HepG2 (cell line): ENCODE results near the gene DBN1. TPM values are rescaled to one million over a fixed set of nuclear protein-coding genes. Genes with fewer than 3 reads are reported as not detected.

Experiments used
- ATAC-seq: fragments of 200-7000 bp; cut with Tn5 transposase; 3 replicates; pipeline ENCODE4 v1.9.1; 2020; ENCODE audit warnings: mild to moderate bottlenecking, moderate library complexity
- BruUV-seq: library from RNA; stranded (reverse); fragments of 400-500 nt; replicated peaks from 2 replicates; lab custom pipeline; 2021; lab: Mats Ljungman, UMichigan
- CTCF ChIA-PET: fragments of 300-600 bp; formaldehyde crosslinking; extraction: SDS; loops from one replicate; lab custom pipeline; 2021; ENCODE audit warnings: low total read pairs, inconsistent platforms, low intra/inter-chr PET ratio; lab: Yijun Ruan, JAX
- POLR2A ChIA-PET: fragments of 350-600 bp; sonication (Branson Sonifier 250); formaldehyde crosslinking; loops from one replicate; lab custom pipeline; 2020; ENCODE audit warnings: antibody characterized with exemption, inconsistent platforms; lab: Yijun Ruan, JAX
- DNase-seq: peaks from one replicate; pipeline ENCODE4 v3.0.0-alpha.2; 2015; ENCODE audit warnings: low spot score
- FAIRE-seq: peaks from 3 replicates; lab custom pipeline; 2011; peaks lifted over from hg19 to GRCh38; lab: Jason Lieb, UNC
- H2AFZ ChIP-seq: one replicate; pipeline ENCODE4 v1.6.1; 2011; ENCODE audit warnings: low read length, inconsistent platforms
- H3K27ac ChIP-seq: fragments of 300-600 bp; 3 replicates; pipeline ENCODE4 v1.8.0; 2011; ENCODE audit warnings: mixed run types, mild to moderate bottlenecking, mixed read lengths, low read length, inconsistent platforms; ENCODE audit not compliant: insufficient read depth; ENCODE audit errors: extremely low read length
- H3K27me3 ChIP-seq, 2 experiments: fragments of 200-600 bp in 1 of 2; 2 replicates in 1 of 2; 3 replicates in 1 of 2; pipeline versions ENCODE4 v1.6.0 to v1.8.0; 2011; ENCODE audit warnings: low read length in 2 of 2, mild to moderate bottlenecking in 2 of 2, moderate library complexity in 2 of 2, inconsistent platforms in 1 of 2; ENCODE audit not compliant: insufficient read depth in 2 of 2, control insufficient read depth in 1 of 2
- H3K36me3 ChIP-seq, 2 experiments: fragments of 200-600 bp in 1 of 2; replicated peaks in 1 of 2; 2 replicates in 1 of 2; 3 replicates in 1 of 2; pipeline versions ENCODE4 v1.5.1 to v1.8.0; 2011; ENCODE audit warnings: low read length in 2 of 2, inconsistent platforms in 1 of 2; ENCODE audit not compliant: insufficient read depth in 2 of 2, control insufficient read depth in 1 of 2
- H3K4me1 ChIP-seq: 2 replicates; pipeline ENCODE4 v1.5.1; 2012; ENCODE audit warnings: low read length, inconsistent platforms; ENCODE audit not compliant: insufficient read depth
- H3K4me2 ChIP-seq: 2 replicates; pipeline ENCODE4 v1.6.0; 2011; ENCODE audit warnings: low read depth, low read length, inconsistent platforms
- H3K4me3 ChIP-seq, 3 experiments: fragments of 200-600 bp in 1 of 3; sonication (generic), shearing (Covaris generic) in 1 of 3; replicated peaks in 1 of 3; 2 replicates each; pipeline ENCODE4 v1.5.1; 2011 to 2016; ENCODE audit warnings: low read length in 3 of 3, inconsistent platforms in 2 of 3, low read depth in 2 of 3, mild to moderate bottlenecking in 2 of 3, control low read depth in 1 of 3, mixed read lengths in 1 of 3; ENCODE audit not compliant: insufficient read depth in 1 of 3
- H3K79me2 ChIP-seq: one replicate; pipeline ENCODE4 v1.6.1; 2011; ENCODE audit warnings: low read length, inconsistent platforms; ENCODE audit not compliant: insufficient read depth
- H3K9ac ChIP-seq: 2 replicates; pipeline ENCODE4 v1.6.0; 2011; ENCODE audit warnings: mild to moderate bottlenecking, low read depth, low read length, inconsistent platforms; ENCODE audit not compliant: insufficient read depth
- H3K9me3 ChIP-seq: 2 replicates; pipeline ENCODE4 v1.5.1; 2012; ENCODE audit warnings: mild to moderate bottlenecking, low read length
- H4K20me1 ChIP-seq: 2 replicates; pipeline ENCODE4 v1.6.0; 2011; ENCODE audit warnings: inconsistent platforms, mild to moderate bottlenecking, low read length, moderate library complexity; ENCODE audit not compliant: insufficient read depth
- CTCF ChIP-seq: sonication (generic); formaldehyde crosslinking; IDR thresholded peaks from 2 replicates; pipeline ENCODE4 v1.5.0; 2020; ENCODE audit warnings: mild to moderate bottlenecking, missing genetic modification reagents, moderate library complexity
- ELF3 ChIP-seq: IDR thresholded peaks from 2 replicates; pipeline ENCODE4 v1.6.1; 2016; ENCODE audit warnings: missing genetic modification reagents, missing compliant biosample characterization
- FOXK1 ChIP-seq: sonication (generic); formaldehyde crosslinking; IDR thresholded peaks from 2 replicates; pipeline ENCODE4 v1.4.0; 2020; ENCODE audit warnings: low read depth, missing genetic modification reagents, borderline replicate concordance
- HDAC1 ChIP-seq: sonication (generic); formaldehyde crosslinking; IDR thresholded peaks from 2 replicates; pipeline ENCODE4 v1.5.1; 2020; ENCODE audit warnings: mild to moderate bottlenecking, missing genetic modification reagents
- IKZF1 ChIP-seq: fragments of 450-650 bp; IDR thresholded peaks from 2 replicates; pipeline ENCODE4 v1.7.1; 2016
- MED13 ChIP-seq: sonication (generic); formaldehyde crosslinking; IDR thresholded peaks from 2 replicates; pipeline ENCODE4 v1.5.0; 2020; ENCODE audit warnings: missing genetic modification reagents
- NFATC3 ChIP-seq: sonication (generic); formaldehyde crosslinking; IDR thresholded peaks from 2 replicates; pipeline ENCODE4 v1.5.1; 2020; ENCODE audit warnings: mild to moderate bottlenecking, missing genetic modification reagents
- NFKB2 ChIP-seq: sonication (generic); formaldehyde crosslinking; IDR thresholded peaks from 2 replicates; pipeline ENCODE4 v1.4.0; 2020; ENCODE audit warnings: missing genetic modification reagents, borderline replicate concordance
- PLSCR1 ChIP-seq: sonication (generic); formaldehyde crosslinking; IDR thresholded peaks from 2 replicates; pipeline ENCODE4 v1.5.0; 2020; ENCODE audit warnings: missing genetic modification reagents, mild to moderate bottlenecking, borderline replicate concordance
- RFXANK ChIP-seq: IDR thresholded peaks from 2 replicates; pipeline ENCODE4 v1.6.1; 2016
- SAFB2 ChIP-seq: sonication (generic); formaldehyde crosslinking; IDR thresholded peaks from 2 replicates; pipeline ENCODE4 v1.5.1; 2020; ENCODE audit warnings: missing genetic modification reagents, low read depth, mild to moderate bottlenecking, borderline replicate concordance
- SRY ChIP-seq: sonication (generic); formaldehyde crosslinking; IDR thresholded peaks from 2 replicates; pipeline ENCODE4 v1.8.0; 2022; ENCODE audit warnings: mild to moderate bottlenecking, missing genetic modification reagents
- TBX2 ChIP-seq: sonication (generic); formaldehyde crosslinking; IDR thresholded peaks from 2 replicates; pipeline ENCODE4 v1.5.0; 2020; ENCODE audit warnings: missing genetic modification reagents, mild to moderate bottlenecking, borderline replicate concordance
- TEF ChIP-seq: sonication (generic); formaldehyde crosslinking; IDR thresholded peaks from 2 replicates; pipeline ENCODE4 v1.5.0; 2020; ENCODE audit warnings: missing genetic modification reagents
- U2AF2 ChIP-seq: fragments of 200-400 bp; formaldehyde crosslinking; IDR thresholded peaks from 2 replicates; pipeline ENCODE4 v1.6.1; 2017; ENCODE audit warnings: low read depth, mild to moderate bottlenecking, low read length
- ZKSCAN1 ChIP-seq: fragments of 150-350 bp; IDR thresholded peaks from 2 replicates; pipeline ENCODE4 v1.6.1; 2014; ENCODE audit warnings: low read length
- ZMAT5 ChIP-seq: sonication (generic); formaldehyde crosslinking; IDR thresholded peaks from 2 replicates; pipeline ENCODE4 v1.5.0; 2020; ENCODE audit warnings: mild to moderate bottlenecking, low read depth, missing genetic modification reagents, borderline replicate concordance
- ZNF362 ChIP-seq: sonication (generic); formaldehyde crosslinking; IDR thresholded peaks from 2 replicates; pipeline ENCODE4 v1.4.0; 2020; ENCODE audit warnings: missing genetic modification reagents, mild to moderate bottlenecking, borderline replicate concordance
- ZNF615 ChIP-seq: sonication (generic); formaldehyde crosslinking; IDR thresholded peaks from 2 replicates; pipeline ENCODE4 v1.5.0; 2020; ENCODE audit warnings: mild to moderate bottlenecking, missing genetic modification reagents, borderline replicate concordance
- ZNF768 ChIP-seq: sonication (generic); formaldehyde crosslinking; IDR thresholded peaks from 2 replicates; pipeline ENCODE4 v1.4.0; 2020; ENCODE audit warnings: missing genetic modification reagents
- WGBS: methylation state at CpG from one replicate; pipeline ENCODE4 v1.1.6; 2017; ENCODE audit warnings: low lambda C conversion rate; 5-methylcytosine and 5-hydroxymethylcytosine counted together
- in situ Hi-C: cut with HindIII; loops from 2 replicates; pipeline ENCODE4 v1.10.0; 2017; ENCODE audit warnings: low pct_unique_long_range_greater_than_20kb; ENCODE audit not compliant: extremely low pct_ligation_motif_present
- intact Hi-C: fragments of 100-400 bp; cut with micrococcal nuclease; formaldehyde crosslinking; loops from one replicate; pipeline ENCODE4 v1.10.0; 2022; ENCODE audit not compliant: unreplicated experiment
- polyA plus RNA-seq, 8 experiments: library from polyadenylated mRNA; depleted of rRNA in 3 of 8; stranded (reverse) in 7 of 8; unstranded in 1 of 8; fragments of >200 nt; fragmentation: Illumina TruSeq in 4 of 8; extraction: Trizol in 4 of 8; gene quantifications; 2 replicates each; pipeline versions ENCODE4 v1.2.1 to v1.2.3, GENCODE V29; 2011 to 2016; ENCODE audit warnings: low read depth in 4 of 8, missing spikeins in 1 of 8, mixed read lengths in 1 of 8; ENCODE audit not compliant: insufficient read depth in 1 of 8
- total RNA-seq, 5 experiments: library from RNA; depleted of rRNA; stranded (reverse); fragments of >200 nt; fragmentation: Illumina TruSeq; extraction: Trizol; gene quantifications; 2 replicates each; pipeline ENCODE4 v1.2.3, GENCODE V29; 2016; ENCODE audit warnings: low read depth in 1 of 5

The DBN1 gene
- total and polyA plus RNA-seq, 2 of the 13 experiments (the other 11 are each of a cell fraction or from before 2014, with no cell fraction given): 27.0 to 37.3 TPM

- ChIA-PET POLR2A (interaction anchor here (0.6 to 4.4 kb wide), 21 partner anchors 9 to 340 kb away, joined by 3 to 29 read pairs (median 7); partner anchors contain the start of genes F12, GRK6 and PDLIM7), CTCF (interaction anchor here (1.0 to 4.8 kb wide), 9 partner anchors 28 to 343 kb away, joined by 3 to 54 read pairs (median 5); partner anchors contain the start of gene GRK6)
- H3K36me3 ChIP-seq: peaks cover 0 to 4% of the 10 kb centered on the region in 2 experiments; a peak in 2 of 5 replicates
- peak overlapping the region; percentile 81 to 89 (median 87) for H3K4me3 ChIP-seq
- peak overlapping the region; percentile 98 for H3K4me2 ChIP-seq
- DNase-seq (peak; percentile 79), FAIRE-seq (peak; percentile 8), ATAC-seq (peak; percentile 54)
- peaks cover 12% of the 10 kb centered on the region; the same call in 1 of the 2 replicates for H4K20me1 ChIP-seq
- peak overlapping the region; percentile 84 for H3K27ac ChIP-seq
- peak overlapping the region; percentile 82 for H3K9ac ChIP-seq
- peaks cover 35% of the 10 kb centered on the region for H3K4me1 ChIP-seq
- H2AFZ ChIP-seq: no peak overlapping the region
- H3K9me3 ChIP-seq: no peaks in the 10 kb centered on the region
- in situ Hi-C loops (loop anchor here (5.0 to 25.0 kb wide), 2 partner anchors 67 to 342 kb away; no protein-coding TSS in a partner anchor), intact Hi-C loops (loop anchor here (1.0 kb wide), 2 partner anchors 50 to 64 kb away; no protein-coding TSS in a partner anchor)
- TSS peak; percentile 32 for BruUV-seq
- peaks cover 5% of the 10 kb centered on the region for H3K79me2 ChIP-seq
- no peaks in the 10 kb centered on the region; a peak in 1 of 5 replicates for H3K27me3 ChIP-seq
- WGBS: 0% methylated on average over 5 of the region's 84 CpGs
- TF ChIP-seq FOXK1 (CRISPR knock-in tag) (peak; percentile 26; the same call in 1 of the 2 replicates), NFKB2 (CRISPR knock-in tag) (no peak), ZMAT5 (CRISPR knock-in tag) (no peak), MED13 (CRISPR knock-in tag) (0 out of 2 replicates have a peak, but pooled peaks have one; percentile 50), ZNF615 (CRISPR knock-in tag) (no peak), ZNF362 (CRISPR knock-in tag) (no peak), U2AF2 (no peak), IKZF1 (no peak), TBX2 (CRISPR knock-in tag) (0 out of 2 replicates have a peak, but pooled peaks have one; percentile 5), NFATC3 (no peak), SAFB2 (CRISPR knock-in tag) (no peak), TEF (no peak), RFXANK (no peak), SRY (CRISPR knock-in tag) (peak; percentile 7; the same call in 1 of the 2 replicates), HDAC1 (CRISPR knock-in tag) (peak; percentile 63), ELF3 (CRISPR knock-in tag) (peak; percentile 29; the same call in 1 of the 2 replicates), CTCF (CRISPR knock-in tag) (peak; percentile 85), ZKSCAN1 (no peak), PLSCR1 (CRISPR knock-in tag) (no peak), ZNF768 (CRISPR knock-in tag) (0 out of 2 replicates have a peak, but pooled peaks have one; percentile 8)
Measured at GRCh38 chr5:177454397-177455035, 18.9 kb downstream of the DBN1 start.
